NCI-H1436 (cell line): ENCODE measurements around the gene SCG5.
A peak's percentile ranks its signal among the peaks of the same experiment; 100 is the strongest.

ENCODE experiments used
- DNase-seq: peaks from one replicate; lab custom pipeline; 2025; lab: John Stamatoyannopoulos, UW

Gene SCG5

DNA sequence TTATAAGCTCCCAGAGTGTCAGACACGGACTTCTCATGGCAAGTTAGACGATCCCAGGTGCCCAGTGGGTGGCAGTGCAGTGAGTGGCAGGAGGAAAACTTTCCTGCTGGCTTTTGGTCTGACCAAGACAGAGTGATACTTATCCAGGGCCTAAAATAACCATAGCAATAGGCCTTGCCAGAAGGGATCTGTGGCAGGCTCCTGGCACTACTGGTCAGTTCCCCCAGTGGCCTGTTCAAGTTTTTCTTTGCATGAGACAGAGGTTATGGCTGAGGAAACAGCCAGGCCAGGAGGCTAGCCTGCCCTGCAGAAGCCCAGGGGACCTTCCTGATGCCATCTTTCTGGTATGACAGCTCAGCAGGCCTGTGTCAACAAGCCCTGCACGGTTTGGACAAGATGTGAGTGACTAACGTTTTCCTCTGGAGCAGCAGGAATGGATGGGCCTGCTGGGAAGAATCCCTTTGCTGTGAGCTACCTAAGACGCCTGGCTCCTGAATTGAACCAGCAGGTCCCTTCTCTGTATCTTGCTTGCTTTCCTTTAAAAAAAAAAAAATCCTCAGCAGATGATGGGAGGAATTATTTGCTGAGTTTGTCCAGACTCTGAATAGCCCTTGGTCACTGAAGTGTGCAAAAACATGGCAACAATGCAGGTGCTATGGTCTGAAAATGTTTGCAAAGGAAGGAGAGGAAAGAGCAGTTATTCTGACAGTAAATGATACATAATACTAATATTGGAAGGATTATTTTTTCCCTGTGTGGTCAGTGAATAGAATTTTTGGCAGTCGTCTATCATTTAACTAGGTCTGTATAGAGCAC is 18.0 kb downstream of the SCG5 start:
- no peak for DNase-seq

DNA sequence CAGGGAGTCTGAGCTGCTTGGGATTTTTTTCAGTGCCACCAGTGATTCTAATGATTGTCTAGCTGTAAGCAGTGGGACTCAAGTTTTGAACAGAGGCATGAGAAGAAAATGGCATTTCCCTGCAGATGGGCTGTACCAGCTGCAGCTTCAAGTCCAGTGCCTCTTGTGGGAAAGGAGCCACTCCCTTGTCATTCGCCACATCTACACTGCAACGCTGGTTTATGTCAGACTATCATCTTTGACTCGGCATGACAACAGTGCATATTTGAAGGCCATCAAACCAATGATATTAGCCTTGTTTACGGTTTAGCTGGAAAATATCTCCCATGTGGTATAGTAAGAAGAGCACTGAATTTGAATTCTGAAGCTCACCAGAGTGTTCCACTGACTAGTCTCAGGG is 22.2 kb downstream of the SCG5 start:
- DNase-seq = no peak

DNA sequence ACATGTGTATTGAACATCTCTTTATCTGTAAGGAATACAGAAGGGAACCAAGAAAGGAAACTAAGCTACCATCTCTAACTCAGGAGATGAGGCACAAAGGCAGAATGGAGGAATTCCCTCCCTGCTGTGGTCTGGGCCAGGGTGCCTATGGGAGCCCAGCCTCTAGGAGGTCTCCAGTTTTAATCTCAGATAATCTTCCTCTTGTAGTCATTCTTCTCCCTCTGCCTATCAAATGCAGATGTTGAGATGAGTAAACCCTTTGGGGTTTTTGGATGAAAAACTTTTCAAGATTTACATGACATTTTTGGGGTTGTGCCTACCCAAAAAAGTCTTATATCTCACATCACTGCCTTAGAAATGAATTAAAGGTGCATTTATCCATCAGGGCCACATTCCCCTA is 23.3 kb downstream of the SCG5 start:
- DNase-seq = no peak

DNA sequence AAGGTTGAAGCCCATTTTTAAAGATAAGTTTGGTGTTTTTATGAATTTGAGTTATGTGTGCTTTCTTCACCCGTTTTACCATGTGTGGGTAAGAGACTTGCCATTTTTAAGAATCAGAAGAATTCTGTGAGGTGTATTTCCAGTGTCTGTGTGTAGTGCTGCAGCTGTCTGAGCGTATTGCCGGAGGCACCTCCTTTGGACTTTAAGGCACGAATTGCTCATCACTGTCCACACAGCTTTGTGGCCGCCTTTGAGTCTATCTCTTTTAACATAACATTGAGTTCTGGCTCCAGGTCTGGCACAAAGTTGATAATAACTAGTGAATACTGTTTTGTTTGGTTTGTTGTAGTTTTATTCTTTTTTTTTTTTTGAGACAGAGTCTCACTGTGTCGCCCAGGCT is 25.8 kb downstream of the SCG5 start:
- no peak for DNase-seq

DNA sequence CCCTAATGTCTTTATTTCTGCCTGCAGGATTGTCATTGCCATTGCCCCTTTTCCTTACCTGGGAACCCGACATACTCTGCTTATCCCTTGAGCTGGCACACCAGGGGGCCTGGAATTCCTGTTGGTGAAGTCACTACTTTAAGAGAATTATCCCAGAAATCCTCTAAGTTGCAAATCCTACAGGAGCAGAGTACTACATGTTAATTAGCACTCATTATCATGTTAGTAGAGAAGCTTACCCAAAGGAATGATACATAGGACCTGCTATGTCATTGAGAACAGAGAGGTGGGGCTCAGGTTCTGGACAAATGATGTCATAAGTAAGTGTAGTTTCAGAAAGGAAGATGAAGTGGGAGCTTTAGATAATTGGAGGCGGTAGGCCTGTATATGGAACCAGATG is 27.4 kb downstream of the SCG5 start:
- DNase-seq = no peak

DNA sequence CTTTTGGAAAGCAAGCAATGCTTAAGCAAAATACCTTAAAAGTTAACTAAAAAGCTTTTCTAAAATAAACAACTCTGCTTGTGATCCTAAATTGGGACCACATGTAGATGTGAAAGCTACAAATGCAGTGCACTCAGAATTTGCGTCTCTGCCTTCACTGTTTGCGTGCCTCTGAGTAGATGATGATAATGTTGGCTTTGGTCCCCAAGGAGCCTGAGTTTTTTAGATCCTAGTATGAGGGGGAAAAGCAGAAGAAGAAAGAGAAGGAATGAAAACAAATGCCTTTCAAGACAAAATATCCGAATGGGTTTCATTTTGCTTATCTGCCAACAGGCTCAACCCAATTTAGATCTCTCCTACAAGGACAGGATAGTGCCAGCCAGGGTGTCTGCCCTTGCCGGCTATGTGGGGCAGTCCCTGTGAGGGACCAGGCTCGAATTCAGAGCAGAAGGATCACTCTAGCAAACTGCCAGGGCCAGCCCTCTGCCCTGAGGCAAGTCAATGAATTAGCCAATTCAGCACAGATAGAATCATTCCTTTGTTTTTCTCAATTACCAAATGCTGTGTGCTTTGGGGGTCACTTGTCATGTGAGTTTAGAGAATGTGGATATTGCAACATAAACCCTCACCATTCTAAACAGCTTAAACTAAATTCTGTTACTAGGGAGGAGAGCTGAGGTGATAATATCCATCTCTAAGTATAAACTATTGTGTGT is 28.5 kb downstream of the SCG5 start:
- DNase-seq = no peak

DNA sequence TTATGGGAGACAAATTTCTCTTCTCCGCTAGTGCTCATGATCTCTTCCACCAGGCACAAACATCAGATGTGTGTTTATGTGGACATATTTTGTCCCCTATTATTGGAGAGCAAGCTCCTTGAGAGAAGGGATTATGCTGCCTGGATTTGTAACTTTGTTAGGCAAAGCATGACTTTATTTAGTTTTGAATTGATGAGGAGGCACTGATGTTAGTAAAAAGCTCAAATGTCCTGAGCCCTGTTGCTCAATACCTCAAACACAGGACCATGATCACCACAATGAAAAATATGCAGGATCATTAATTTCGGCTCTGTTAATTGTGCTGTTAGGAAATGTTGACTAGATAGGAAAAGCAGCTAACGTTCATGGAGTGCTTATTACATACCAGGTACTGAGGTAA is 29.1 kb downstream of the SCG5 start:
- DNase-seq = no peak

DNA sequence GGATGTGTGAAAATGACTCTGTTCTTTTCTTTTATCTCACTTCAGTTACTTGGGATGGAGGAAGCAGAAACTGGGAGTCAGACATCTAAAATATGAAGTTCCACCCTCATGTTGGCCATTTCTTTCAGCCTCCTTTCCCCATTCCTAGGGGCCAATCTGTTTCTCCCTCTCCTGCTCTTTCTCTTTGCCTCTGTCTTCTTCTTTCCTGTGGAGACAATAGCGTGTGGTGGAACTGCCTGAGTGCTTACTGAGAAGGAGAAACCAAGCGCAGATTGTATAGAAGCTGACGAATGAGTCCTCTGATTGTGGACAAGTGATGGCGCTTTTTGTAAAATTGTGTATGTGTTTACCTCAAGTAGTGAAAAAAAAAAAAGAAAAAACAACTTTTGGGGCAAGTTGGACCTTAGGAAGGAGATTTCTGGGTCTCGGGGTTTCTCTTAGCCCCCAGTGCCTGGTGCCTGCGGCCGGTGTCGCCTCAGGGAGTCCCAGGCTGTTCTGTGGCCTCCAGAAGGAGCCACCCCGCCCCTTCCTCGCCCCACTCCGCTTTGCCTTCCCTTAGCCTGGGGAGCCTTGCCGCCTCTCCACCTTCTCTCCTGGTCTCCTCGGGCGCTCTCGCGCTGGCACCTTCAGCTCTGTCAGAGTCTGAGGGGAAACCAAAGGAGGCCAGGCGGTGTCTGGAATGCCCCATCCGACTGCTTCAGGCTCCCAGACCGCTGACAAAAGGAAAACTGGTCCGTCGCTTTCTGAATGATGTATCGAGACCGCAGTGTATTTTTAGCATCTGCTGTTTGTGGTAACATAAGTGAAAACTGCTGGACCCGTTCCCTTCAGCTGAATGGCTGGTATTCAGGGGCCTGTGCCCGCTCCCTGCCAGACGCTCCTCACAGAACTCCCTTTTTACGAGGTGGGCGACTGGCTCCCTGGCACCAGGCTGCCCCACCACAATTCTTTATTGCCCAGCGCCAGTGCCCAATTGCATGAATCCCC is 30.1 kb downstream of the SCG5 start:
- DNase-seq = no peak

DNA sequence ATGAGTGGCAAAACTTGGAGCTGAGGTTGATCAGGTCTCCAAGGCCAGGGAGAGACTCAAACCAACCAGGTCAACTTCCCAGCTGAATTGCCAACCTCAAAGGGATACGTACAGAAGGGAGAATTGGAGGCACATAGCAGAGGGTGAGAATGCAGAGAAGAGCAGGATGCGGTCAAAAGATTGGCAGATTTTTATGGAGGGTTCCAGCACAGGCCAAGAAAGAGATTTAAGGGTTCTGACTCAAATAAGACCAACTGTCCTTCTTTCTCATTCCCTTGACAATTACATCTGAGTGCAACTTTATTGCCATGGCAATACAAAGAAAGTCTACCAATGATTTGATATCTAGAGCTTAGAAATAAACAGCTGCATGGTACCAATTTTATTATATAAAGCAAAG is 33.2 kb downstream of the SCG5 start:
- no peak for DNase-seq

DNA sequence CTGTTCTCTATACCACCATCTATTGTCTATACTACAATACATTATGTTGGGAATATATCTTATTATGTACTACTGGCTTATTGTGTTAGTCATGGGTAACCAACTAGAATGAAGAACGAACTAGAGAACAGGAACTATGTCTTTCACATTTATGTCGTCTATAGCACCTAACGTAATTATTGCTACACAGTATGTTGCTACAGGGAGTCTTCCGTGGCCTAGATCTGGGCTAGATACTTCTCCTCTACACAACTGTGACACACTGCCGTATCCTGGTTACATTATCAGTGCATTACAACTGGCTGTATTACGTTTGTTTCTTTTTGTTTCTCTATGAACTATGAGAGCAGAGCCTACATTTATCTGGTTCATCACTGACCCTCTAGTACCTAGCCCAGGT is 34.0 kb downstream of the SCG5 start:
- no peak for DNase-seq

DNA sequence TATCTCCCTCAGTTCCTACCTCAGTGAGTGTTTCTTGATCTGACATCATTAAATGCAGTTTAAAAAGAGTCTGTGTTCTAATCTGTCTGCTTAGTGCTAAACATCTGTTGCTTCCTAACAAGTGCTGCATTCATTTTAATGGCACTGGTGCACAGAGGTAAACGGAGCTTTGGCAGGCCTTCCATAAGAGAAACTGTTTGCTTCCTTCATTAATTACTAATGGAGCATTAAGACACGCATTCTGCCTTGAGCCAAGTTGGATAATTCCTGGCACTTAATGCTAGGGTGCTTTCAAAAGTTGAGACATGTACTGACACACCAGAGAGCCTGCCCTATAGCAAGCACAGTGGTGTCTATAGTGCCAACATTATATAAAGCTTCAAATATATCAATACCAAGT is 34.7 kb downstream of the SCG5 start:
- DNase-seq = no peak

DNA sequence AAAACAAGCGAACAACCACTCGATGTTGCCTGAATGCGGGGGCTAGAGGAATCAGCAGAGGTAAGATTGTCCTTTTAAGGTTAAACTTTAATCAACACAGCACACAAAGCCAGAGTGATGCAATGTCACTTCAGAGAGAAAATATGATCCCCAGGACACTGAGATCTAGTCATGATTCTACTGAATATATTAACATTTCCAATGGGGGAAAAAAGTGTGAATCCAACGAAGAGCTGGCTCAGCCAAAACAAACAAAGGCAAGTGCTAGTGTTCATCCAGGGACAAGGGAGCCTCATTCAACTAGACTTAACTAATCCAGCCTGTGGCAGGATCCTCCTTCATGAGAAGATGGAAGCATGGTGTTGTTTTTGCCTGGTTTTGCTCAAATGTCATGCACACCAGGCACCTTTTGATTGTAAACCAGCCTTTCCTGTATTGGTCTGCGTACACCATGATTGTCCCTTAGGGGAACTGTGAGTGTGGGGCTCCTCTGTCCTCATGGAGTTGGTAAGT is 35.8 kb downstream of the SCG5 start:
- peak; percentile 31 for DNase-seq

DNA sequence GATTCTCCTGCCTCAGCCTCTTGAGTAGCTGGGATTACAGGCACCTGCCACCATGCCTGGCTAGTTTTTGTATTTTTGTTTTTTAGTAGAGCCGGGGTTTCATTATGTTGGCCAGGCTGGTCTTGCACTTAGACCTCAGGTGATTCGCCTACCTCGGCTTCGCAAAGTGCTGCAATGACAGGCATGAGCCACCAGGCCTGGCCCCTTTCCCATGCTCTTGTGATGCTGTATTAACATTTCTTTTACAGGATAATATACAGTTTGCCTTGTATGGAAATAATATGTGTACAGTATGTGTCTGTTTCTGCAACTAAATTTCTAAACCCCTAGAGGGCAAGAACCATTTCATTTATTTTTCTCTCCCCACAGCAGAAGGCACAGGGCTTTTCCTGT is 37.8 kb downstream of the SCG5 start:
- no peak for DNase-seq

DNA sequence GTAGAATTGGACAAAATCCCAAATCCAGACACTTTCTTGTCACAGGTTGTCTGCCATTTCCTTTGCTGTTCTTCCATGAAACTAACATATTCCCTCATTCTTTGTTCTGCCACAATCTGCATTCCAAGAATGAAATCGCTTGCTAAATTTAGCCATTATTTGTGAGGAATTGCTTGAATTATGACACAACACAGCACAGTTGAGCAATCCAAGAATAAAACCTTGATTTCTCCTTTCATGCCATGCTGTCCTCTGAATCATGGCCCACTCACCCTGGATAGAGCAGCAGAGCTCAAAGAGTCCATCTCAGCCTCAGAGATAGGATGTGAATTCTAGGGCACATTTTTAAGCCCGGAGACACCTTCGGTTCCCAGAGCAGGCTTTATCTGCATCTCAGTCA is 41.1 kb downstream of the SCG5 start:
- DNase-seq = no peak

DNA sequence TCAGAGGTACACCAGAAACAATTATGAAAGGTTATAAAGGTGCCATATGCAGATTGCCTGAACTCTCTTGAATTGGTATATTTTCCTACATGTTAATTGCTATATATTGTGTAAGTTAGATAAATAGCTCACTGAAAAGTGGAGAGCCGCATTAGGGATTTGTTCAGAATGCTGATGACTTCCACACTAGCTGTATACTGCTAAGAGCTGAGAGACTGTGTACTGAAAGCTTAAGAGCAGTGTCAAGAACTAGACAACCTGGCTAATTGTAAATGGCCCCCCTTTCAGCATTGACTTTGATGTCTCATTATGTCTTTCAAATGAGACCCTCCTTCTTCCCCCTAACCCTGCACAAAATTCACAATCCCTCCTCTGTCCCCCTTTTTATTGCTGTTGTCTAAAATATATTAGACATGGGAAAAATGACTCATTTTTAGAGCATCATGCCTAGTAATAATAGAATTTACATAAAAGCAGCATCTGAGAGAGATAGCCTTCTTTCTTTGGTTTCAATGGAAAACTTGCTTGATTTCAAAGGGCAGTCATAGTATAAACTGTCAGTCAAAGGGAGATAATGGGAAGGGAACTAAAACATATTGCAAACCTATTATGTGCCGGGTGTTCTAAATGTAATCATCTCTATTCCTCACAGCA is 41.6 kb downstream of the SCG5 start:
- no peak for DNase-seq

DNA sequence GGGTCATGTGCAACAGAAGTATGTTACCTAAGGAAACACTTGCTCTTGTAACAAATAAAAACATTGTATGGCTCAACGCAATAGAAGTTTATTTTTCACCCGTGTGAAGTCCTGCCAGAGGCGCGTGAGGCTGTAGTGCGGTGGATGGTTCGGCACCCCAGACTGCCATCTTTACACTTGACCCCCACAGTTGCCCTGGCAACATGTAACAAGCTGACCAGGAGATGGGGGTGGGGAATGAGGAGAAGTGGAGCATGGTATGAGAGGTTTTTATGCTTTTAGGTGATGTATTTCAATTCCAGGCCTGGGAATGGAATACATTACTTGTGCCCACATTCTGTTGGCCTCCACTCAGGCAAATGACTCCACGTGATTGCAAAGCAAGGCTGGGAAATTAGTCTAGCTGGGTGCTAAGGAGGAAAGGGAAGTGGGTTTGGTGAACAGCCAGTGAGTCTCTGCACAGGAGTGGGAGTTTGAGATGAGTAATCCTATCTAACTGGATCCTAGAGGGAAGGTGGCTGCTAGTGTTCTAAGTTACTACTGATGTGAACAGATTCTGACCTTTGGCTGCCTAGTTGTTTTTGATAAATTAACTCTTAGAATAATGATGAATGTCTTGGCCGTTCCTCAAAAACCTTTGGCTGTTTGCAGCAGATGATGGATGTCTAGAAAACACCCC is 42.5 kb downstream of the SCG5 start:
- DNase-seq = no peak

DNA sequence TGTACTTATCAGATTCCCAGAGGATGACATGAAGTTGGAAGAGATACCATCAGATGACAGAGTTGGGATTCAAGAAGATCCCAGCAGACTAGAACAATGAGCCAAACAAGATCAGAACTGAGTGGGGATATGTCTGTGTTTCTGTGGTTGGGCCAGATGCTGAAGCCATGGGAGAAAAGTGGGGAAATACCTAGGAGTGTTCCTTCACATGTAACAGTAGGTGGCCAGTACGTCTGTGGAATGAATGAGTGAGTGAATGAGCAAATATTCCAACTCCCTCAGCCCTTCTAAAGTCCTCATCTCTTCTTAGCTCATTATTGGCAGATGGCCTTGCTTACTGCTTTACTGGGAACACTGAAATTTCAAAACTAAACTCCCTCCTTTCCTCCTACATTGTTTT is 44.1 kb downstream of the SCG5 start:
- no peak for DNase-seq

DNA sequence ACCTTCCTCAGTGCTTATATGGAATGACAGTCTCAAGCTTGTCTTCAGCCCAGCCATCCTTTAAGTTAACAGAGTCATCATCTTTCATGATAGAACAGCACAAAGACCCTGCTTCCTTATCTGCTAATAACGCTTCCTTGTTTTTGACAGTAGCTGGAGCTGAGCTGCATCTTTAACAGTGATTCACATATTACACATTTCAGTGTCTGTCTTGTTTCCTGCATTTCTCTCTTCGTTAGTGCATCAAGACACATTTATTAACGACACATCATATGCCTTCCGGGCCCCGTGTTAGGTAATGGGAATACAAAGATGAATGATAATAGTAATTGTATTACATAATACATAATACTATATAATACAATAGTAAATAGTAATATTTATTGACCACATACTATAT is 46.0 kb downstream of the SCG5 start:
- DNase-seq = no peak

DNA sequence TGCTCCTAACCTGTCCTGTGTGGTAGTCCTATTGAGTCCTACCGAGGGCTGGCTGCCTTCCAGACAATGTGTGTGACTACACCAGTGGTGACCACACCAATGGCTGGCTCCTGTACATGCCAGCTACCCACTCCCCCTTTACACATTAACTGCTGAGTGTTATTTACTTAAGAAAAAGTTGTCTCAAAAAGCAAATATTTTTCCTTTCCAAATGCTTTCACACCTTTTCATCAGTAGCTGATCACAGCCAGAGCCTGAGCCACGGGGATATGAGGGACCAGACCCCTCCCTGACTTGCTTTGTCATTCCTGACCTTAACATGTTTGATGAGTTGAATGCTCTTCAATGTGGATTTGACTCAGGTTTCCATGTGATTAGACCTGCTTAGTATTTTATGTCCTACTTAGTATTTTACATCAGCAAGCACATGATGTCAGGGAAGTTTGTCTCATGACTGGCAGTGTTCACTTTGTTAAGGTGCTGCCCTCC is 46.7 kb downstream of the SCG5 start:
- no peak for DNase-seq

DNA sequence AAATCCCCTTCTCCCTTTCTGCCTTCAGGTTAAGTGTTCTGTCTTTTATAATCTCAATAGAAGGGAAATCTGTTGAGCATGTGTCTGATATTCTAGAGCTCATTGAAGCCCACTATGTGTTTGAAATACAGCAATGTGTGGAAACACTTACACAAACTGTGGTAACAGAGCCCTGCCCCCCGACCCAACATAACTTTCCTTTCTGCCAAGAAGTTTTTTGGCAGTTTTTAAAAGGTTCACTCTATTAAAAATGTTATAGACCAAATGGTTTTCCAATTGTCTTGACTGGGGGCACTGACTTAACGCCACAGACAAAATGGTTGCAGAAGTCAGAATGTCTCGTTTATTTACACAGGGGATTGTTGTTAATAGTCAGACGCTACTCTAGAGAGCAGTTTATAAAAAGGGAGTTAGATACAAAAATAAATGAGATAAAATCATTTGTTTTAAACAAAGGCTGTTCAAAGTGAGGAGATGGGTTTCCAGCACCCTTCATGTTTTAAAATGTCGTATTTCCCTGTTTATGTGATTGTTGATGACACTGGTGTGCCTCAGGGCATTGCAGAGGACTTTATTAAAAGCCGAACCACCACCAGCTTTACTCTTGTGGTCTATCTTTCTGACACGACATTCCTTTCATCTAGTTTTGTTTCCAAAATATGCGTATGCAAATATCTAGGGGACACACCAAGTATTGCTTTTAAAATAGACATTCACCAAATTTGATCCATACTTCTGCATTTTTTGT is 49.6 kb downstream of the SCG5 start:
- DNase-seq = no peak
